Activated CD8-positive, alpha-beta memory T cell treated with anti-CD3 and anti-CD28 coated beads for 4 hours (primary cell): ENCODE data around the gene KCND2.
"Not testable (repeated sequence)": the region's sequence is repeated elsewhere in the genome, so short reads cannot be mapped to it uniquely, and the experiment has no call there.

Experiments used
- DNase-seq, 2 donors: peaks; one replicate each; pipeline ENCODE4 v3.0.0-alpha.2; 2020; ENCODE audit warnings: low read depth in 2 of 2

KCND2 gene

DNA sequence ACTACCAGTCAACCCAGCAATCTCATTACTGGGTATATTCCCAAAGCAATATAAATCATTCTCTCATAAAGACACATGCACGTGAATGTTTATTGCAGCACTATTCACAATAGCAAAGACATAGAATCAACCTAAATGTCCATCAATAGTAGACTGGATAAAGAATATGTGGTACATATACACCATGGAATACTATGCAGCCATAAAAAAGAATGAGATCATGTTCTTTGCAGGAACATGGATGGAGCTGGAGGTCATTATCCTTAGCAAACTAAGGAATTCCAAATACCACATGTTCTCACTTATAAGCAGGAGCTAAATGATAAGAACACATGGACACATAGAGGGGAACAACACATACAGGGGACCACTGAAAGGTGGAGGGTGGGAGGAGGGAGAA is 429.4 kb downstream of the KCND2 start:
- DNase-seq: not testable (repeated sequence)

DNA sequence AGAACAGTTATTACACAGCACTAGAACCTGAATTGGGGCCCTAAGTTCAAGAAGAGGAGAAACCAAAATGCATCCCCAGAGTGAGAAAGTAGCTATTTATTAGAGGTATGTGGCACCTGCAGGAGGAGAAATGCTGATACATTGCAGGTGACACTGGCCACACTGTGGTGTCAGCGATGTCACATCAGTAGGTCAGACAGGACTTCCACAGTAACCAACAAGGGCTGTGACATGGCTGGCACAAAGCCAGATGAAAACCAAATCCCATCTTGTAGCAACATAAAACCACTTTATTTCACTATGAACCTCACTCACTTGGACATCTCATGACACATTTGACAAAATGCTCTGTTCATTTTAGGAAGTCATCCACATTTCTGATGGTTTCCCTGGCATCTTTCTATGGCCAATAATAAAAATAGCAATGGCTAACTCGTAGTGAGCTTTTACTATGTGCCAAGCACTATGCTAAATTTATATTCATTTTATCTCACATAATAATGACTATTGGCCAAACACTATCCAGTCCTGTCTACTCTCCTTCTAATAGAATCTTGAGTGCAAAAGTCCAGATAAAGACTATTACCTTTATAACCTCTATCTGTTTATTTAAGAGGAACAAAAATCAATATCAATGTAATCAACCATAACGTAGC is 430.7 kb downstream of the KCND2 start:
- no peak for DNase-seq

DNA sequence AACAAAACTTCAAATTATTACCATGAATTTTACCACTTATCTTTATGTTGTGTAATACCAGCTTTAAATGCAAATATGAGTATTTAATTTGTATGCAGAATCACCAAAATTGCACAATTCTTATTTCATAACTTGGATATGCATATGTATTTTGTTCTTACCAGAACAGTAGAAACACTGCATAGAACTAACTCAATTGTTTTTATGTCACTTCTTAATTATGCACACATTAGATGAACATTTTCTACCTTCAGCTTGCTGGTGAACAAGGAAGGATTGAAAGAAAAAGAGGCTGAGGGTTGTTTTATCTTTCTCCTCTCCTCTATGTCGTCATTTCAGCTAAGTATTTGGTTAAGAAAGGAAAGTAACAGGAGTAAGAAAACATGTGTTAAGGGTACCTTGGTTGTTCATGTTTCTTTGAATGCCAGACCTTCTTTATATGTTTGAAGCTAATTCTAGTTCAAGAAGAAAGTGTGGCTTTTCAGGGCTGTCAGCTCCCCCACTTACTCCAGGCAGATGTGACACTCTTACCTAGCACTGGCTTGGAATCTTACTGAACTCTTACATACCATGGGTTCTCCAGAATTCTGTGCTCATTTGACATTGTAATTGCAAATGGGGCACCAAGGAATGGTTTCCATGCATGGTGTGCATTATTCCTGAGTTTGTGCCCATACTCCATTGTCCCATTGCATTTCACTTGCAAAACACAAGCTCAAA is 436.4 kb downstream of the KCND2 start:
- no peak for DNase-seq

DNA sequence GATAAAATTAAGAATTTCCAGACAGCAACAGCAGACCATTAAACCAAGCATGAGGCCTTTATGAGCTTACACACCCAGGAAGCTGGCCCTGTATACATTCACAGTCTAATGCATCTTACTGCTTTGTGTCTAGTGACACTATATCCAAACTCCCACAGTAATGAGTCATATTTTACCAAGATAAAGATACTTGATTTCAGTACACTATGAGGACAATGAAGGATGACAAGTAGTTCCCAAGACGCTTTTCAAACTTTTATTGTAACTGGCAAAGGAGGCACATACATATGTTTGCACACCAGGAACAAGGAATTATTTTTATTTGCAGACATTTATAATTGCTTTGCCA is 437.0 kb downstream of the KCND2 start:
- no peak for DNase-seq

DNA sequence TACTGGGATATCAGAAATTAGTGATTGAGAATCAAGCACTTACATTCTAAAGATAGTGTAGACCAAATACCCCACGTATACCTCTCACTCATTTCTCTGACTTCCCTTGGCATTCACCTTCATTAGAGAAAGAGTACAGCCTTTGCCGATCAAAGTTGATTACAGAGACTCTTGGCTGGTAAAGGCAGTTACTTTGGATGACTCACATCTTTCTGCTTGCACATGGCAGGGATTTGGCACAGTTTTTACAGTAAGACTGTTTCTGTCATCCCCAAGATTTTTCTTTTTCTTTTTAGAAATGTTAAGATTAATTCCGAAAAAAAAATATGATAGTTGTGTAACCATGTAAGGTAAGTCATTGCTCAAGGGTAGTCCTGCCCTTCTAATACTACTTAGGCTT is 442.0 kb downstream of the KCND2 start:
- no peak for DNase-seq

DNA sequence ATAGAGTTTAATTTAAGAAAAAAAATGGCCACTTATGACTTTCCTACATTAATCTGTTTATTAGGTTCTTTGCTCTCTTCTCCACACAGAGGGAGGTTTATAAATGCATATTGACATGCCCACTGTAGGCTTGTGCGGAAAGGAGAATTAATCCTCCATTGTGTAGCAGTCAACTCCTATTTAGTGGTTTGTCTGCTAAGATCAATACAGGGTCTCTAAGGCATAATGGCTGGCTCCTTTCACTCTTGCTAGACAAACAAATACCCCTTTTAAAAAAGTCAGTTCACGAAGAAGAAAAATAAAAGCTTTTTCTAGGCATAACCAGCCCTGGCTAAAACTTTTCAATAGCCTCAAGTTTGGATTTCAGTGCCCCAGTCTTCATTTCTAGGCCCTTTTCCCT is 443.3 kb downstream of the KCND2 start:
- no peak for DNase-seq

DNA sequence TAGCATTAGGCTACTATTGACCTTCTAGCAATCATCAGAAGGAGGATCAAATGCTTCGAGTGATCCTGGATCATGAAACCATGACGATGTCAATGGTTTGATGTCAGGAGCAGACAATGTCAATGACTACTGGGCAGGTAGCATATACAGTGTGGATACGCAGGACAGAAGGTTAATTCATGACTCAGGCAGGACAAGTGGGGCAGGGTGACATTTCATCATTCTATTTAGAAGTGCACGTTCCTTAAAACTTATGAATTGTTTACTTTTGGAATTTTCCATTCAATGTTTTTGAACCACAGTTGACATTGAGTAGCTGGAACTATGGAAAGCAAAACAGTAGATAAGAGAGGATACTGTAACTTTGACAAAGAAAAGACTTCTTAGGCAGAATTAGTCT is 444.2 kb downstream of the KCND2 start:
- no peak for DNase-seq

DNA sequence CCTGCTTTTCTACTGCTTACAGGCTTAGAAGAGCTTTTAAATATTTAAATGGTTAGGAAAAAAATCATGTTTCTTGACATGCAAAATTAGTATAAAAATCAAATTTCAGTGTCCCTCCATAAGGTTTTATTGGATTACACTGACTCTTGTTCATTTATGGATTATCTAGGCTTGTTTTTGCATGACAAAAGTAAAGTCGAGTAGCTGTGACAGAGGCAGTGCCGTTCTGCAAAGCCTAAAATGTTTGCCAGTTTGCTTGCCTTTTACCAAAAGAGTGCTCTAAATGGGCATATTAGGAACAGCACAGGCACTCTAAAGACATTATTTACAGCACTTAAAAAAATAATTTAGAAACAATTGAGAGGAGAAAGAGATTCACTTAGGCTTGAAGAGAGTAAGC is 445.4 kb downstream of the KCND2 start:
- no peak for DNase-seq

DNA sequence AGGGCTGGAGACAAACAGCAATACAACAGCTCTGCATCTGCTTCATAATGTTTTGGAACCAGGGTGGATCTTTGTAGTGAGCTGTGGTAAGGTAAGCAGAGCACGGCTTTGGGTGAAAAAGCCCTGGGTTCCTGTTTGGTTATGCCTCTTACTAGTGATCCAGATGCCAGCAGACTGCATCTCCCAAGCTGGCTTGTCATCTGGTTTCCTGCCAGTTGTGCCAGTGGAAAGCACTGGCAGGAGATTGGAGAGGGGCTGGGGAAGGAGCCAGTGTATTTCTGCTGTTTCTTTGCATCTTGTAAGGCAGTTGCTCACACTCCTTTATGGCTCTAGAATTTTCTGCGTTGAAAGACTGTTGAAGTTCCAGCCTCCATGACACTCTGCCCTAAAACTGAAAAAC is 447.3 kb downstream of the KCND2 start:
- DNase-seq: no peak

DNA sequence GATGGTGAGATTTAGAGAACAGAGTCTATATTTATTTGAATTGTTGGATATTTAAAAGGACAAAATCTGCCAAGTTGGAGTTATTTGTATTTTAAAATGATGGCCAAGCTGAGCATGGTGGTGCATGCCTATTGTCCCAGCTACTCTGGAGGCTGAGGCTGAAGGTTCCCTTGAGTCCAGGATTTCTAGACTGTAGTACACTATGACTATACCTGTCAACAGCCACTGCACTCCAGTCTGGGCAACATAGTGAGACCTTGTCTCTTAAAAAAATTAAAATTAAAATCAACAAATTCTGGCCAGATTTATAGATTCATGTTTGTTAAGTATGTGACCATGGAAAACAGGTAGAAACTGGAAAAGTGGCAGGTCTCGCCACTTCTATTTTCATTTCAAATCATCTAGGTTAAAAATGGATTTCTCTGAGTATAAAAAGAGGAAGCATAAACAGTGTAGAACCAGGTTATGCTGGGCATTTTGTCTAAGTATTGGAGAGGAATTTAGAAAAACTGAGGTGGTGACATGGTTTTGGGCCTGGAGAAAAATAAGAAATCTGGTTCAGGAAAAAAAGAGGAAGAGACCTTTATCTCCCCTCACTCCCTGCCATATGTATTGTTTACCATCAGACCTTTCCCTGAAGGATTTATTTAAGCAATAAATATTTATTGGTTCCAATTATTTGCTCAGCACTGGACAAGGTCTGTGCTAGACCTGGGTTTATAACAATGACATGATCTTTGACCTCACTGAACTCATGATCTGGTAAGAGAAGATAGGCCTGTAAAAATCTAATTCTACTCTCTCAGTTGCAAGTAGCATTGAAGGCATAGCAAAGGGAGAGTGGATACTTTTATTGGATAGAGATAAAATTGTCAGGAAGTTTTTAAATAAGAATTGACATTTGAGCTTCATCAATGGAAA is 450.8 kb downstream of the KCND2 start:
- no peak for DNase-seq

DNA sequence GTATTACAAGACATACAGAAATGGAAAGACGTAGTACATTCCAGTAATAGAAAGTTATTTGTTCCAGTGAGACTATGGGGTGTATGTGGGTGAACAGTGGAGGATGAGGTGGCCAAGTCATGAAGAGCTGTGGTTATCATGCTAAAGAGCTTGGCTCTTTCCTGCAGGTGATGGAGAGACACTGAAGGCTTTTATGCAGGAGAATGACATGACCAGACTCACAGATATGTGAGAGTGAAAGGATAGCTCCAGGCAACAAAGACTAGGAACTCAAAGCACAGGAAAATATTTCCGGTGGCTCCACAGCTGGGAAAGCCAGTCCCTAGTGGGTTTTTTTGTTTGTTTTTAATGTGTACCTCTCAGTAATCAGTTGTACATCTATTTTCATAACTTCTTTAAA is 451.5 kb downstream of the KCND2 start:
- no peak for DNase-seq

DNA sequence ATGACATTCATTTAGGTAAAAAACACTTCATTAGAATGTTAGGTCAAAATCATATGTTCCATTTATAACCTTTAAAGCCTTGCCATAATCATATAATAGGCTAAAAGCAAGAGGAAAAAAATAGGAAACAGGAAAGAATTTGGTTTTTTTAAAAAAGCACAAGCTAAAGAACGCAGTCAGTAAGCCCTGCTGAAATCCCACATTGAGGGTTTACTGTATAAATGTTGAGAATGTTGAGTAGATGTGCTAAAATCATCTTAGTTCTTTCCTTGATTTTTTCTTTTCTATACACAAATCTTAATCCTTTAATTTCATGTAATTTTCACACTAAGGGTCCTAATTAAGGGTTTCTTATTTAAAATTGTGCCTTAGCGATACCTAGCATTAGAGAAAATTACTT is 452.0 kb downstream of the KCND2 start:
- no peak for DNase-seq

DNA sequence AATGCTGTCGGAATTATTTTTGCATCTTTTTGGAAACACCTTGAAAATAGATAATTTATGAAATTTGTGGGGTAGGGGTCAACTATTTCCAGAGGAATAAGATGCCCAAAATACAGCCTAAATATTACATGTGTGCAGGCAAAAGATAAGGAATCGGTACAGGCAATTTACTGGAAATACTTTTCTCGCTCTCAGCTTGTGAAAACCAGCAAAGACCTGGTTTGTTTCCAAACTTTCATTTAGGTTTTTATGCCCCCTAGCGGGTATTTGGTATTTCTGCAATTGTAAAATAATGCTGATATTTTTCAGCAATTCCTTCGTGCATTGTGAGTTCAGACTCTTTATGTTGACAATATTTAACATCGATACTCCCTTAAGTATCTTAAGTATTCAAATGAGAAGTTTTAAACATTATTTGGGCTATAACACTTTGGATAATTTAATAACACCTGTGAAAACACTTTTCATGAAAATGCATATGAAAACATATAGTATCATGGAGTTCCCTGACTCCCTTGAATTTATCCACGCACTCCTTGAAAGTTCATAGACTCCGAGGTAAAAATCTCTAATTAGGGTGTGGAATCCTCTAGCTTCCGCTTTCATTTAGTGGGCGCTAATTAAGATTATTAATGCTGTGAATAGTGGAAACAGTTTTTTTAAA is 452.5 kb downstream of the KCND2 start:
- no peak for DNase-seq

DNA sequence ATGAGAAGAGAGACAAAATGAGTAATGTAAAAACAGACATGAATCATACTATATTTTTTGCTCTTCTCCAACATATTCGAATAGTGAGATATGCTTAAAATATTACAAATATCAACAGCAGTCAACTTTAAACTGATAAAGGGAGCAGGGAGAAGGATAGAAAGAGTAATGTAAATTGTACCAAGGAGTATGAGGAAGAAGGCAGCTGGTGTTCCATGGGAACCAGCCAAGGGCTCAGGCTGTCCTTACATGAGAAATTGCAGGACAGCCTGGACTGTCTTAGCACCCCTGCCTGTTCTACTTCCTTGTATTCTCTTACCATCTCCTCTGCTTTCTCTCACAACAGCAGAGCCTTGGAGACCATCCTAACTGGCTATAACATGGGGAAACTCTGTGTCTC is 456.3 kb downstream of the KCND2 start:
- no peak for DNase-seq

DNA sequence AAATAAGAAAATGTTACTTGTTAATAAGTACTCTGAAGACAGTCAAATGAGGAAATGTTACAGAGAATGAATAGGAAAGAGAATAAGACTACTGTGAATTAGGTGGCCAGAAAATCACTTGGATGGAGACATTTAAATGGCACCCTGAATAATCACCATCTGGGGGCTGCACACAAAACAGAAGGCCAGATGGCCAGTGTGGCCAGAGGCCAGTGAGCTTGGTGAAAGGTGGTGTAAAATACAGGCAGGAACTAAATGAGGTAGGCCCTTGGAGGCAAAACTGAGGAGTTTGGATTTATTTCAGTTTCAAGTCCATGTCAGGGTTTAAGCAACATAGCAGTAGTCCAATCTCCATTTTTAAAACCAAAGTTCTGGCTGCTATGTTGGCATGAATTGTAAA is 458.3 kb downstream of the KCND2 start:
- DNase-seq: no peak

DNA sequence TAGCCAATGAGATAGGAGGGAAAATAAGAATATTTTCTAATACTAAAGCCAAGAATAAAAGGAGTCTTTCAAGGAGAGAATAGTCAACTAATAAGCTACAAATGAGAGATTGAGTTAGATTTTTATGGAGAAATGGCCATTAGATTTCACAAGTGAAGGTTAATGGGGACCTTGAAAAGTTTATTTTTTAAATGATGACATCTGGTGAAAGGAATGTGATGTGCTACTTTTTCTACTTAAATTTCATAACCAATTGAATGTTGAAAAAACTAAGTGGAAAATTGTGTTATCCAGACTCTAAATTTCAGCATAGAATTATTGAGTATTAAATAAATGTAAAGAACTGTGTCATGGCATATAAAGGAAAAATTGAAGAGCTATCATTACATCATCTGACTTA is 459.3 kb downstream of the KCND2 start:
- no peak for DNase-seq

DNA sequence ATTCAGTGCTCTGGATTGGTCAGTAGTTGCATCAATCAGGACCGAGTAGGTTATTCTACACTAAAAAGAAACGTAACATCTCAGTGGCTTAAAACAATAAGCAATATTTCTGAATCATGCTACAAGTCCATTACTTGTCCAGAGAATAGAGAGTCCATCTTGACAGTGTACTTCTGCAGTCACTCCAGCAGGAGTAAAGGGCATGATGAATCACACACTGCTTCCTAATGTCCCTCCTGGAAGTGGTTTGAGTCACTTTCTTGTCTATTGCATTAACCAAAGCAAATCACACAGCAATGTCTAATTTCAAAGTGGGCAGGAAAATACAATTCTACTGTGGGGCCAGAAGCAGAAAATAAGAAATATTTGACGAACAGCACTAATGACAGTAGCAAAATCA is 460.2 kb downstream of the KCND2 start:
- DNase-seq: no peak

DNA sequence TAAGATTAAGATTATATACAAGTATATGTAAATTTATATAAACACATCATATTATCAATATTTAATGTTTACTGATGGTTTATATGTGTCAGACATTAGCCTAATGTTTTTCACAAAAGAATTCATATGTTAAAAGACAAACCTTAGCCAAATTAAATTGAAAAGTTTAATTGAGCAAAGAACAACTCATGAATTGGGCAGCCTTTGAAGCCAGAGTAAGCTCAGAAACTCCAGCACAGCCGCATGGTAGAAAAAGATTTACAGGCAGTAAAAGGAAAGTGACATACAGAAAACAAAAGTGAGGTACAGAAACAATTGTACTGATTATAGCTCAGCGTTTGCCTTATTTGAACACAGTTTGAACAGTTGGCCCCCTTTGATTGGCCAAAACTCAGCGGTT is 460.9 kb downstream of the KCND2 start:
- DNase-seq: no peak

DNA sequence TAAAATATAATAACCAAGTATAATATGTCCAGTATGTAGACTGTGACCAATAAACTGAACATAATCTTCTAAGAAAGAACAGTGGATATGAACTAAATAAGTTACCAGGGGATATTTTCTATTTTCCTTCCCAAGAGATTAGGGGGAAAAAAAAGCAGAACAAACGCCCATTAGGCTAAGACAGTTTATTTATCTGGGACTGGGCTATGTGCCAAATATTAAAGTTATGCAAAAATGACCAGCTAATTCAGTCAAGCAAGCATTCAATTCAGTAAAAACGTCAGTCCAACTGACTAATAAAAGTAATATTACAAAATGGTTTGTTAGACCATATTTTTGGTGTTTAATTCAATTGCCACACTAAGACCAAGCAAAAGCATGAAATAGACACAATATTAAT is 462.8 kb downstream of the KCND2 start:
- DNase-seq: no peak

DNA sequence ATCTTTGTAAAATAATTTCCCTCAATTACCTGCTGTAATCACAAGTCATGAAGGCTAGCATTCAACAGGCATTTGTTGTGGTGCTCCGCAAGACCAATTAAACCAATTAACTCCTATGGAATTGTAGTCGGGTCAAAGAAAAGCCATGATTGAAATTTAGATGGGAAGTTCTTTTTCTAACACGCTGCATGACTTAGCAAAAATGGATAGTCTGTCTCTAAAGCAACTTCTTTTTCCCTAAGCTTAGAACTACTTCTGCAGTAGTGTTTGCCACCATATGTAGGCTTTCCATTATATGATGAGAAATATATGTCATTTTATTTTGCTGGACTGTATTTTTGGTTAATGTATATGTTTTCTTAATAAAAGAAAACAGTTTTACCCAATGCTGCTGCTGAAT is 465.8 kb downstream of the KCND2 start:
- DNase-seq: no peak

DNA sequence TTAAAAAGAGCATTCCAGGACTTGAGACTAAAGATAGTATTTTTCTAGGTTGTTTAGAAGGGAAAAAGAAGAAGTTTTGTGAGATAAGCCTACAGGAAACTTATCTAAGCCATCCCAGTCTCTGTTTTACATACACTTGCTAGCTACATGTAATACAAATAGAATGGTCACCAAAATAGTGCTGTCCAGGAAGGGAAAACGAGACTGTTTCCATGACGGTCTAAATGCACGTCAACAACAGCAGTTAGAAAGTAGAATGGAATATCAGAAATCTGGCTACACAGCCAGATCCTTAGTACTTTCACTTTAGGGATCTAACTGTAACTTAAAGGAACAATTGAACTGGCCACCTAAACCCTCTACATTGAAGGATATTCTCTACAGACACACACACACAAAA is 467.4 kb downstream of the KCND2 start:
- no peak for DNase-seq

DNA sequence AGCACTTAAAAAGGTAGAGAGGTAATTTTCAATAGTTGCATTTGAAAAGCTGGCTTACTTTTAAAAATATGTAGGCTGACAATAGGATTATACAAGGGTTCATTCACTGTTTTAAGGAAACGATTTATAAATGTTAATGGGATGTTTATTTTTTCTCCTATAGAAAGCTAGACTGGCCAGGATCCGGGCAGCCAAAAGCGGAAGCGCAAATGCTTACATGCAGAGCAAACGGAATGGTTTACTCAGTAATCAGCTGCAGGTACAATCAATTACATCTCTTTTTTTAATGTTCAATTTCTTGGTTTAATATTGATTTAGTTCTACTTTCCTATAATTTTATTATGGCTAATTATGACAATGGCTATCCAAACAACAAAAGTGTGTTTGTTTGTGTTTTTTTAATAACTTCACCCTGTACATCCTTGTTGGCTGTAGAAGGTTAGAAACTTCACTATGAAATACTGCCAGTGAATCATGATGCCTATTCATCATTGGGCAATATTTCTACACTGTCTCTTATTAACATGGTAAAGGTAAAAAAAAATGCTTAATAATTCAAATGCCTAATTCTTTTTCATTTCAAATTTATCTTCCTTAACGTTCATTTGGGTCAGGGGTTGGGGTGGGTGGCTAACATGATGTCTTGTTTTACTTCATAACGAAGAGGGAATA is 468.5 kb downstream of the KCND2 start:
- no peak for DNase-seq
